ENCODE results near the gene C1orf122.

The C1orf122 gene

GRCh38 chr1:37764888-37765441 lies 42.6 kb upstream of the C1orf122 start, which contains the start of gene EPHA10:
Gene EPHA10 (minus strand): TSS chr1:37765120. CDS start chr1:37765066, 54 bp downstream.
- TF ChIP-seq ISL1 (CRISPR knock-in tag; IDR thresholded peaks at IDR 0.05) (no peak), POU6F1 (CRISPR knock-in tag; IDR thresholded peaks at IDR 0.05; ENCODE audit: borderline replicate concordance, low read depth) (no peak), TSHZ2 (CRISPR knock-in tag; IDR thresholded peaks at IDR 0.05) (no peak), TOX (CRISPR knock-in tag; IDR thresholded peaks at IDR 0.05; ENCODE audit: borderline replicate concordance) (no peak), SNAI2 (CRISPR knock-in tag; IDR thresholded peaks at IDR 0.05) (no peak), RARB (CRISPR knock-in tag; IDR thresholded peaks at IDR 0.05) (no peak), ZFP30 (CRISPR knock-in tag; IDR thresholded peaks at IDR 0.05) (no peak), ZFP3 (CRISPR knock-in tag; IDR thresholded peaks at IDR 0.05) (no peak), CSDC2 (CRISPR knock-in tag; IDR thresholded peaks at IDR 0.05) (no peak), BACH2 (CRISPR knock-in tag; IDR thresholded peaks at IDR 0.05; ENCODE audit: borderline replicate concordance) (no peak), ZNF70 (CRISPR knock-in tag; IDR thresholded peaks at IDR 0.05) (no peak), GLIS3 (CRISPR knock-in tag; IDR thresholded peaks at IDR 0.05) (no peak), CREB5 (CRISPR knock-in tag; IDR thresholded peaks at IDR 0.05; ENCODE audit: low read depth) (no peak), ARNTL (CRISPR knock-in tag; IDR thresholded peaks at IDR 0.05; ENCODE audit: borderline replicate concordance, low read depth) (no peak), ZNF8 (CRISPR knock-in tag; IDR thresholded peaks at IDR 0.05) (no peak), ZNF565 (CRISPR knock-in tag; conservative IDR thresholded peaks at IDR 0.05; ENCODE audit: low read depth) (no peak), PPARA (CRISPR knock-in tag; IDR thresholded peaks at IDR 0.05; ENCODE audit: borderline replicate concordance) (no peak), PATZ1 (CRISPR knock-in tag; IDR thresholded peaks at IDR 0.05; ENCODE audit: borderline replicate concordance) (no peak), ZC3H10 (CRISPR knock-in tag; IDR thresholded peaks at IDR 0.05) (no peak)
- ATAC-seq, result peak; percentile 37; the same call in 2 of the 3 replicates

- TF ChIP-seq ZNF70 (CRISPR knock-in tag; IDR thresholded peaks at IDR 0.05) (no peak), ZFP3 (CRISPR knock-in tag; IDR thresholded peaks at IDR 0.05) (no peak), GLIS3 (CRISPR knock-in tag; IDR thresholded peaks at IDR 0.05) (no peak), ISL1 (CRISPR knock-in tag; IDR thresholded peaks at IDR 0.05) (no peak), CSDC2 (CRISPR knock-in tag; IDR thresholded peaks at IDR 0.05) (no peak), TCF4 (CRISPR knock-in tag; IDR thresholded peaks at IDR 0.05; ENCODE audit: borderline replicate concordance) (no peak), ZFP30 (CRISPR knock-in tag; IDR thresholded peaks at IDR 0.05) (no peak), ZNF8 (CRISPR knock-in tag; IDR thresholded peaks at IDR 0.05) (no peak), CSRNP3 (CRISPR knock-in tag; IDR thresholded peaks at IDR 0.05) (no peak), RARB (CRISPR knock-in tag; IDR thresholded peaks at IDR 0.05) (no peak), TOX (CRISPR knock-in tag; IDR thresholded peaks at IDR 0.05; ENCODE audit: borderline replicate concordance) (no peak), ARNTL (CRISPR knock-in tag; IDR thresholded peaks at IDR 0.05; ENCODE audit: borderline replicate concordance, low read depth) (no peak), ESRRG (CRISPR knock-in tag; IDR thresholded peaks at IDR 0.05) (no peak), ZC3H10 (CRISPR knock-in tag; IDR thresholded peaks at IDR 0.05) (no peak)
- ATAC-seq, result peak; percentile 30
Measured at GRCh38 chr1:37765916-37766664, 41.5 kb upstream of the C1orf122 start.
